ENCODE measurements around the gene VPS45.

GRCh38 chr1:150121236-150121862 lies 53.8 kb downstream of the VPS45 start:
- no peak for TF ChIP-seq CTCF (IDR thresholded peaks at IDR 0.05; ENCODE audit: poor library complexity, severe bottlenecking)
- TF ChIP-seq EZH2 (IDR thresholded peaks at IDR 0.05; ENCODE audit: borderline replicate concordance, insufficient read depth, low read length, poor library complexity, severe bottlenecking), result no peak
- TF ChIP-seq TAF1 (IDR thresholded peaks at IDR 0.05; ENCODE audit: low read depth), result no peak
- no peak for TF ChIP-seq EP300 (conservative IDR thresholded peaks at IDR 0.05; ENCODE audit: poor library complexity, severe bottlenecking)
- TF ChIP-seq POLR2AphosphoS5 (IDR thresholded peaks at IDR 0.05), result no peak
- no peak for TF ChIP-seq RAD21 (conservative IDR thresholded peaks at IDR 0.05)
- TF ChIP-seq REST (IDR thresholded peaks at IDR 0.05; ENCODE audit: borderline replicate concordance), result no peak

Measured in neural cell (in vitro differentiated cells).